GM18909 (cell line): Measurements from ENCODE around the gene EHD1.

Experiments used
- ATAC-seq: cut with Tn5 transposase; IDR thresholded peaks from one replicate; pipeline ENCODE4 v1.9.1; 2021; ENCODE audit warnings: mild to moderate bottlenecking; ENCODE audit not compliant: unreplicated experiment, poor library complexity

Gene EHD1

DNA sequence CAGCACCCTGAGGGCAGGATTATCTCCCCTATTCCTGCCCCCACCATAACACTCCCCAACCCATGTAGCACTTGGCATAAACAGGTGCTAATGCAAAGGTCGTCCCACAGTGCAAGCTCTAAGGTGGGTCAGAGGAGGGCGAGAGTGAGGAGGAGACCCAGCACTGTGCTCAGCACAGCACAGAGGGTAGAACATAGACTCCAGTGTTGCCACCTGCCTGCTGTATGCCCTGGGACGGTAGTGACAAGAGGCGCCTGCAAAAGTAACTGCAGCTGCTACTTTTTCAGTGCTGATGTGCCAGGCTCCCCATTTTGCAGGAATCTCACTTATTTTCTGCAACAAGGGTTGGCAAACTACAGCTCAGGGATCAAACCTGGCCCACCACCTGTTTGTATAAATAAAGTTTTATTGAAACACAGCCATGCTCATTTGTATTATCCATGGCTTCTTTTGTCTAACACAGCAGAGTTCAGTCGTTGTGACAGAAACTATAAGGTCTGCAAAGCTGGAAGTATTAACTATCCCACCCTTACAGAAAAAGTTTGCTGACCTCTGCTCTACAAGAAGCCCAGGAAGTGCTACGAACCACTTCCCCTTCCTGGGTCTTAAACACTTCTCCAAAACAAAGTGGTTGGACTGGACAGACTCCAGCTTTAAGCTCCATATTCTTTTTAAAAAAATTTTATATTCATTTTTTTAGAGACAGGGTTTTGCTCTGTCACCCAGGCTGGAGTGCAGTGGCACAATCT, 17.0 kb downstream of the EHD1 start:
- ATAC-seq, result no peak

DNA sequence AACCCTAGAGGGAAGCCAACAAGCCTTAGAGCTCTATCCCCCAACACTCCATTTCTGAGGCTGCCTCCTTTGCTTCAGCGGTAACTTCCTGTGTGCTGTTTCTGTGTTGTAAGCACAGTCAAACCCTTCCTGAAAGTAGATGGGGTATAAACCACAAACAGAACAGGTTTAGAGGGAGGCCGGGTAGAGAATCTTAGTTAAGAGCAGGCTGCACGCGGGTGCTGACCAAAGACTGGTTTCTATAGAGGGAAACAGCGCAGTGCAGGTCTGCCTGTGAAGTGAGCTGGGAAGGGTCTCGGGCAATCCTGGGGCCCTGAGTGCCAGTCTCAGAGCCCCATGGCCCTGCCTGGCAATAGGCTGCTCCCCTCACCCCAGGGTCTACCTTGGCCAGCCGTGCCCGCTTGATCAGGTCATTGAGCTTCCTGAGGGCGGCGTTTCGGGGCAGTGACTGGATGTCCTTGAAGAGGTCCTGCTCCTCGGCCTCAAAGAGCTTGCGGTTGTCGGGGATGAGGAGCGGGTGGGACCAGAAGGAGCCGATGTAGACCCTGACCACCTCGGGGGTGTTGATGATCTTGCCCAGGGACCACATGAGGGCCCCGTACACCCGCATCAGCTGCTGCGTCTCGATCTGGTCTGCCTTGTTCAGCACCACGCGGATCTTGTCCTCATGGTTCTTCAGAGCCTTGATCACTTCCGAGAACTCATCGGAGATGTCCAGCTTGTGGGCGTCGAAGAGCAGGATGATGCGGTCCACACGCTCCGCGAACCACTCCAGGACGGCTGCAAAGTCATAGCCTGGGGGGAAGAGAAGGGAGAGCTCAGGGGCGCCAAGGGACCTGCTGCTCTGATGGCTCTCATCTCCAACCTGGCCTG, 18.6 kb downstream of the EHD1 start:
- peak; percentile 73 for ATAC-seq

DNA sequence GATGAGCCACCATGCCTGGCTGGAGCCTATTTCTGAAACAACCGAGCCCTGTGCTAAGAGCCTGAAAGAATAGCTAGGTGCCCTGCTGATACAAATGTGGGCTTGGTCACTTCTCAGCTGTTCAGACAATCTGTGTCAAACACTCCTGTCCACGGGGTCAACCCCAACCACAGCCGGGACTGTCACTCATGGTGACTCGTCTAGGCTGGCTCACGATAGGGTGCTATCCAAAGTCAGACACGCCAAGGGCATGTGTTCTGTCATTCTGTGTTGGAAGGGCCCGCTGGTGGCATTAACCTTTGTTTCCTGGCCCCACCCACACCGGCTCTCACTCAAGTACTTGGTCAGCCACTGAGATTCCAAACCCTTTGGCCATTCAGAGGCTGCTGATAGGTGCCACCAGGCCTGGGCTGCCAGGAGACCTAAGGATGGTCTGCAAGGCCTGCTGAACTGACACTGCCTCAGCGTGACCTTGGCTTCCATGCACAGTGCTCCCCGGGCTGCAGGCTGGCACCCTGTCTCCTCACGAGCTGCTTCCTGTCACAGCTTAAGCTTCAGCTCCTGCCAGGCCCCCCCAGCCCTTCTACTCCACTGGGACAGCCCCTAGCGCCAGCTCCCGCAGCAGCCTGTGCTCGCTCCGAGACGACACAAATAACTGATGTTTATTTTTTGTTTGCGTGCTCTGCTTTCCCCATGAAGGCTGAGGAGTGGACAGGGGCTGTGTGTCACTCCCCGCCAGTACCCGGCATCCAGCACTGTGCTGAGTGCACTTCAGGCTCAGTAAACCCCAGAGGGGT, 19.8 kb downstream of the EHD1 start:
- ATAC-seq, result peak; percentile 20

- ATAC-seq, result no peak
These were observed 20.9 kb downstream of the EHD1 start for GRCh38 chr11:64857485-64857884.

- ATAC-seq, result no peak
These were observed 21.8 kb downstream of the EHD1 start for GRCh38 chr11:64856382-64857227.

- no peak for ATAC-seq
These were observed 22.7 kb downstream of the EHD1 start for GRCh38 chr11:64855596-64856304.

DNA sequence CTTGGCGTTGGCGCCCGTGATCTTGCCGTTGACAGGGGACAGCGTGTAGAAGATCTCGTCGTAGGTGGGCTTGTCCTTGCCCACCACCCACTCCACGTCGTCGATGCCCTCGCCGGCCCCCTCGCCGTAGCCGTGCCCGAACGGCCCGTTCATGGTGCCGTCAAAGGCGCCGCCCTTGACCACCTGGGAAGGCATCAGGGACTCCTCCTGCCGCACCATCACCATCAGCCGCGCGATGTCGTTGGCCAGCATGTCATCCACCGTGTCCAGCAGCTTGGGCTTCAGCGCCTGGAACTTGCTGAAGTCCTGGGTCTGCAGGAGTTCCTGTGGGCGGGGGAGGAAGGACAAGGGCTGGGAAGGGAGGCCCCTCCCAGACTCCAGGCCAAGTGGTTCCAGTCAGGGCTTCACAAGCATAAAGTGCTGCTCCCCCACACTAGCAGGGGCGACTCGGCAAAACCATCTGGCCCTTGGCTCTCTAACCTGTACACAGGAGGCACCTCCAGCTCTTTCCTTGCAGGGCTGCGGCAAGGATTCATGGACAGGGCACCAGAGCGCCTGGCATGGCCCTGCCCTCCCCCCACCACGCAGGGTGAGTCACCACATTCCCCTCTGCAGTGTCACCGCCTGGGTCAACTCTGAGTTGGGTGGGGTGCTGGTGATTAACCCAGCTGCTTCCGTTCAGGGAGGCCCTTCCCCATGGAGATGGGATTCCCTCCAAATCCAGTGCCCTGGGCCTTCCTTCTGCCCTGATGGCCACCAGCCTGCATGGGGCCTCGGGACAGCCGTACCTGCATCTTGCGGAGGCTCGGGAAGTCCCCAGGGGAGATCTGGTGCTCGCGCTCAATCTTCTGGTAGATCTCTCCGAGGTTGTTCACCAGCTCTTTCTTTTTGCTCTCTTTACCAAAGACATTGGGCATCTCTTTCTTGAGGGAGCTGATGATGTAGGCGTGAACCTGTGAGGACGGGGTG, 23.6 kb downstream of the EHD1 start:
- no peak for ATAC-seq

DNA sequence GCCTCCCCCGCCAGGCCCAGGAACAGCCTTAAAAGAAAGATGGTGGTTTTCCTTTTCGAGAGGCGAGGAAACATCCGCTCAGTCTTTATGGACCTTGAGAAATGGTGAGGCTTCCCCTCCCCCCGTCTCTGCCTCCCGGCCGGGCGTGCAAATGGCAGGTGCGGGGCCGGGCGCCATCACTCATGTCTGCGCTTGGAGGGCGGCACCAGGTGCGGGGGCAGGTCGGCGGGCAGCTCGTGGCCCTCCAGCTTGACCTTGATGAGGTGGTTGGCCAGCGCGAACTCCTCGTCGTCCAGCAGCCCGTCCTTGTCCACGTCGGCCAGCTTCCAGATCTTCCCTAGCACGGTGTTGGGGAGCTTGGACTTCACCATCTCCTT, 24.3 kb downstream of the EHD1 start:
- ATAC-seq, result no peak

- ATAC-seq, result no peak
These were observed 24.7 kb downstream of the EHD1 start for GRCh38 chr11:64853709-64854108.

GRCh38 chr11:64852804-64853509, 25.5 kb downstream of the EHD1 start:
- no peak for ATAC-seq

GRCh38 chr11:64851831-64852351, 26.5 kb downstream of the EHD1 start:
- ATAC-seq, result peak; percentile 20

DNA sequence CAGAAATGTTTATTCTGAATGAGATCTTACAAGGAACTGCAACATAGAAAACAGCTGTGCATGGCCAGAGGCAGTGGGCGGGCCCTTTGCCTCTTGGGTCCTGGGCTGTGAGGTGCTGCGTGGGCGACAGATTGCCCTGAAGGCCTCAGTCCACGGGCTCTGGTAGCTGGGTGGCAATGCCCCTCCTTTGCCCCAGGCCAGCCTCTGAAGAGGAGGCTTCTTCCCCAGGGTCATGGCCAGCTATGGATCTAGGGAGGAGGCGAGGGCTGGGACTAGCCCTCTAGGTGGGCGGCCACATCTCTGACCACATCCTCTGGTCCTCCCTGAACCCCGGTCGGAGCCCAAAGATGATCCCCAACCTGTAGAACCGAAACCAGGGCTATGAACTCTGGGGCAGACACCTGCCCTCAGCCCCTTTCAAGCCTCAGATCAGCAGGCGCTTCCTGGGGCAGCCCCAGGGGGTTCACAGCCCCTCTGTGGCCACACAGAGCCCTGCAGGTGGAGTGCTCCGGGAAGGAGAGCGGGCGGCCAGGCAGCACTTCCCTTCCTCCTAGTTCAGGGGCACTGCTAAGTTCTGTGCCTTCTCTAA, 27.3 kb downstream of the EHD1 start:
- ATAC-seq, result peak; percentile 64

- no peak for ATAC-seq
These were observed 28.6 kb downstream of the EHD1 start for GRCh38 chr11:64849598-64850356.

DNA sequence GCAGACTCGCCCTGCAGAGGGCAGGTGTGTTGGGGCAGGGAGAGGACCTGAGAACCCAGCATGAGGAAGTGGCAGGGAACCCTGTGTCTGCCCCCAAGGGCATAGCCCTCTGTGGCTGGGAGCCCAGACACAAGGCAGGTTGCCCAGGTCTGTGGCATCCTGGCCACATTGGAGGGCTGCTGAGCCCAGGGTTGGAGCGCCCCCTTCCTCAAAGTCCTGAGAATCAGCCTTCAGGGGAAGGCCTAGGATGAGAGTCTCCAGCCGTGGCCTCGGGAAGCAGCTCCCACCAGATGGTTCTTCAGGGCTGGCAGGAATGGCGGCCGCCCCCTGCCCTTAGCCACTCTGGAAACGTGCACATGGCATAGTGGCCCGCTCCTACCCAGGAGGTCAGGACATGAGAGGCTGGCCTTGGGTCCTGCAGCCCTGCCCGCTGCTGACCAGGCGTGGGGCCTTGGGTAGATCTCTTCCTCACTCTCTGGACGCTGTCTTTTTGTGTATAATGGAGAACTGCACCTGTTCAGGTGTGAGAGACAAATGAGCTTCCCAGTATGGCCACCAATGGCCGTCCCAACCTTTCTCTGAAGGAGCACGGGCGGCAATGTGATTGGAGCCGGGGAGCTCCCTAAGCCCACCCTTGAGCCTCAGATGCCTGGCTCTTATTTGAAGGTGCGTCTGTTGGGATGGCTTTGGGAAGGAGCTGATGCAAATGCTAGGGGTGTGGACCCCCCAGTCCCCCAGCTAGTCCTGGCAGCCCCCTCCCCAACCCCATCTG, 29.4 kb downstream of the EHD1 start:
- ATAC-seq, result no peak

DNA sequence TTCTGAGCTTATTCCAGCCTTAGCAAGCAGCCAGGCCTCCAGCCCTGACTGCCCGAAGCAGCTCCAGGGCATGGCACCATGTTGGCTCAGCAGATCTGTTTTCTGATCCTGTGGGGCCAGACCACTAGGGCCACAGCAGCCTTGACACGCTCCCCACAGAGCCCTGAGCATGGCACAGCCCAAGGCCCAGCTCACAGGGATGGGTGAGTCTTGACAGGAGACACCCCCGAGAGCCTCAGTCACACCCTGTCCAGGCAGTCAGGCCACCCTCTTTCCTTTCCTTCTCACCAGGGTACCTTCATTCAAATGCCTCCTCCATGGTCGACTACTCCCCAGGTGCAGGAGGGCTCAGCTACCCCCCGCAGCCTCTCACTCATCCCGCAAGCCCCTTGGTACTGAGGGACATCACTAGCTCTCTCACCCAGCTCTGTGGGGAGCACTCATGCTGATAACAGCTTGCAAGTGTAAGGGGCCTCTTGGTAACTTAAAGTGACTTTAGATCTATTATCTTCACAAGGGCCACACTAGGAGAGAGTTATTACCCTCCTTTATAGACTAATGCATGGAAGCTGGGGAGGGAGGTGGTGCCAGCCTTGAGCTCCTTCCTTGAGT, 30.1 kb downstream of the EHD1 start:
- no peak for ATAC-seq
